Activated CD4-positive, alpha-beta T cell treated with anti-CD3 and anti-CD28 coated beads, Interleukin-2, amount 10 ng/mL, durations not matched to agents 7 days and 5 days (primary cell): ENCODE results near the gene TXNL1. TPM values are rescaled to one million over a fixed set of nuclear protein-coding genes. Genes with fewer than 3 reads are reported as not detected.
A peak's percentile ranks its signal among the peaks of the same experiment; 100 is the strongest.

Source experiments
- CTCF ChIA-PET: fragments of 350-600 bp; sonication (Branson Sonifier 250); formaldehyde crosslinking; loops from one replicate; lab custom pipeline; 2021; ENCODE audit warnings: antibody characterized with exemption; lab: Charles Lee
- POLR2A ChIA-PET: fragments of 350-600 bp; sonication (Branson Sonifier 250); formaldehyde crosslinking; loops from one replicate; lab custom pipeline; 2021; ENCODE audit warnings: antibody characterized with exemption; lab: Charles Lee
- DNase-seq: peaks from one replicate; pipeline ENCODE4 v3.0.0-alpha.2; 2020
- H3K27ac Mint-ChIP-seq: one replicate; pipeline ENCODE4 v1.8.0; 2021; ENCODE audit warnings: mild to moderate bottlenecking, moderate library complexity, mixed read lengths
- H3K27me3 Mint-ChIP-seq: one replicate; pipeline ENCODE4 v1.8.0; 2021; ENCODE audit warnings: mixed read lengths
- H3K36me3 Mint-ChIP-seq: one replicate; pipeline ENCODE4 v1.8.0; 2021; ENCODE audit warnings: low read depth, mixed read lengths
- H3K4me1 Mint-ChIP-seq: one replicate; pipeline ENCODE4 v1.8.0; 2021; ENCODE audit warnings: mixed read lengths
- H3K4me3 Mint-ChIP-seq: one replicate; pipeline ENCODE4 v1.8.0; 2021; ENCODE audit warnings: mild to moderate bottlenecking, moderate library complexity, mixed read lengths
- H3K9me3 Mint-ChIP-seq: one replicate; pipeline ENCODE4 v1.8.0; 2021; ENCODE audit warnings: mixed read lengths
- total RNA-seq, 2 experiments: library from RNA; stranded (reverse); gene quantifications; one replicate each; pipeline ENCODE4 v1.2.3, GENCODE V29; 2021

The TXNL1 gene
- total RNA-seq, result 10 to 100 TPM; 52.9 to 58.6 TPM

GRCh38 chr18:56638232-56639103 is at the start of gene TXNL1:
TSS of gene TXNL1 (minus strand) at chr18:56638592. CDS start at chr18:56638440, 152 bp downstream.
- H3K27ac Mint-ChIP-seq, result peak within 1 kb of the TSS; percentile 99
- H3K27me3 Mint-ChIP-seq, result no peaks in the 10 kb centered on the region
- H3K36me3 Mint-ChIP-seq, result peaks cover 26% of the 10 kb centered on the region
- POLR2A ChIA-PET, result no interaction called here
- H3K9me3 Mint-ChIP-seq, result peaks cover 4% of the 10 kb centered on the region
- peak within 1 kb of the TSS; percentile 100 for H3K4me3 Mint-ChIP-seq
- peaks cover 41% of the 10 kb centered on the region for H3K4me1 Mint-ChIP-seq
- CTCF ChIA-PET, result interaction anchor here (0.6 to 1.5 kb wide), 7 partner anchors 8 to 365 kb away, joined by 3 to 4 read pairs (median 3); no protein-coding TSS in a partner anchor
- DNase-seq, result peak; percentile 98

- DNase-seq, result no peak
- Mint-ChIP-seq H3K36me3 (peaks cover 10% of the 10 kb centered on the region), H3K4me1 (no peaks in the 10 kb centered on the region), H3K27ac (no peak overlapping the region), H3K27me3 (no peaks in the 10 kb centered on the region), H3K9me3 (no peaks in the 10 kb centered on the region), H3K4me3 (no peak overlapping the region)
- ChIA-PET CTCF (interaction anchor here (0.6 kb wide), 1 partner anchor 14 kb away, joined by 3 read pairs; no protein-coding TSS in a partner anchor), POLR2A (no interaction called here)
These were observed 45.9 kb upstream of the TXNL1 start for GRCh38 chr18:56684277-56684676.

DNA sequence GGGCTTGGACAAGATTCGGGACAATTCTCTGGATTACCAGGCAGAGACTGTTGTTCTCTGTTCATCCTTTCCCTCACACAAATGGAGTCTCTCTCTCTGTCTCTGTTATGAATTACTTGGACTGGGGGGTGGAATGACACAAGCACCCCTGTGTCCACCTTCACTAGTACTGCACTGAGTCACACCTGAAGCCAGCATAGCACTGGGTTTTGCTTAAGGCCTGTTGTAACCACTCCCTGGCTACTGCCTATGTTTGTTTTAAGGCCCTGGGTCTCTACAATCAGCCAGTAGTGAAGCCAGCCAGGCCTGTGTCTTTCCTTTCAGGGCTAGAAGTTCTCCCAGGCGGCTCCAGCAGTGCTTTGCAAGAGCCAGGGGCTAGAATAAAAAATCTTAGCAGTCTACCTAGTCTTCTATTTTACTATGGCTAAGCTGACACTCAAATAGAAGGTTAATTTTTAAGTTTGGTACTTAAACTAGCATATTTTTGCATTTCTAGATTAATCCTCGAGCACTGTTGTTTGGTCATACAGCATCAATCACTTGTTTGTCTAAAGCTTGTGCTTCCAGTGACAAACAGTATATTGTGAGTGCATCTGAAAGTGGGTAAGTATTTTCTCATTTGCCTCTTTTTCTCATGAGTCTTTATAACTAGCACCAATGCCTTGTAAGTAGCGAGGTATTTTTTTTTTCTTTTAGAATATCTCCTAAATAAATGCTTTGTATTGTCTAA is 40.6 kb upstream of the TXNL1 start:
- DNase-seq, result no peak
- peaks cover 20% of the 10 kb centered on the region for H3K36me3 Mint-ChIP-seq
- ChIA-PET CTCF (no interaction called here), POLR2A (no interaction called here)
- no peak overlapping the region for H3K4me3 Mint-ChIP-seq
- H3K4me1 Mint-ChIP-seq, result no peaks in the 10 kb centered on the region
- H3K9me3 Mint-ChIP-seq, result no peaks in the 10 kb centered on the region
- no peak overlapping the region for H3K27ac Mint-ChIP-seq
- no peaks in the 10 kb centered on the region for H3K27me3 Mint-ChIP-seq

DNA sequence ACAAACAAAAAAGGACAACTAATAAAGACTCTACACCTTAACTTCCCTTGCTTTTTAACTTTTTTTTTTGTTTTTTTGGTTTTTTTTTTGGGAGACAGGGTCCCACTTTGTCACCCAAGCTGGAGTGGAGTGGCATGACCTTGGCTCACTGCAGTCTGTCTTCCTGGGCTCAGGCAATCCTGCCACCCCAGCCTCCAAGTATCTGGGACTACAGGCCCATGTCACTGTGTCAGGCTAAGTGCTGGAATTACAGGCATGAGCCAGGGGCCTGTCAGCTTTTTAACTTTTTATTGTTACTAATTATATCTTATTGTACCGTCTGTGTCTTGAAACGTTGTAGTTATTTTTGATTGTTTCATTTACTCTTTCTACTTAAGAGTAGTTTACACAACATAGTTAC is 38.2 kb upstream of the TXNL1 start:
- Mint-ChIP-seq H3K4me1 (peaks cover 2% of the 10 kb centered on the region), H3K9me3 (no peaks in the 10 kb centered on the region), H3K27me3 (no peaks in the 10 kb centered on the region), H3K36me3 (peaks cover 17% of the 10 kb centered on the region), H3K27ac (no peak overlapping the region), H3K4me3 (no peak overlapping the region)
- ChIA-PET CTCF (no interaction called here), POLR2A (no interaction called here)
- no peak for DNase-seq

- no peak for DNase-seq
- Mint-ChIP-seq H3K4me3 (no peak overlapping the region), H3K27me3 (no peaks in the 10 kb centered on the region), H3K4me1 (peaks cover 15% of the 10 kb centered on the region), H3K36me3 (peaks cover 14% of the 10 kb centered on the region), H3K9me3 (no peaks in the 10 kb centered on the region), H3K27ac (no peak overlapping the region)
- ChIA-PET POLR2A (no interaction called here), CTCF (no interaction called here)
These were observed 34.6 kb upstream of the TXNL1 start for GRCh38 chr18:56672981-56673380.

DNA sequence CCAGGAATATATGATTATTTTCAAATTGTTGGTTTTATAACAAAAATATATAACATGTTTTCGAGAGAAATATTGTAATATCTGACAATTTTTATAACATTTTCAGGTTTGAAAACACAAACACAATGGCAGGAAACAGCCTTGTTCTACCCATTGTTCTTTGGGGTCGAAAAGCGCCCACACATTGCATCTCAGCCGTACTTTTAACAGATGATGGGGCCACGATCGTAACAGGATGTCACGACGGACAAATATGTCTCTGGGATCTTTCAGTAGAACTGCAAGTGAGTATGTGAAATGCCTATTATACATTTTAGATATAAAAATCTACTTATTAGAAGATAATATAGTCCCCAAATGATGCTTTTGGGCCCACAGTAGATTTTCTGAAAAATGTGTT is 34.0 kb upstream of the TXNL1 start:
- Mint-ChIP-seq H3K27ac (no peak overlapping the region), H3K4me3 (no peak overlapping the region), H3K9me3 (no peaks in the 10 kb centered on the region), H3K27me3 (no peaks in the 10 kb centered on the region), H3K4me1 (peaks cover 15% of the 10 kb centered on the region), H3K36me3 (peaks cover 9% of the 10 kb centered on the region)
- CTCF ChIA-PET, result no interaction called here
- DNase-seq, result no peak
- POLR2A ChIA-PET, result no interaction called here

DNA sequence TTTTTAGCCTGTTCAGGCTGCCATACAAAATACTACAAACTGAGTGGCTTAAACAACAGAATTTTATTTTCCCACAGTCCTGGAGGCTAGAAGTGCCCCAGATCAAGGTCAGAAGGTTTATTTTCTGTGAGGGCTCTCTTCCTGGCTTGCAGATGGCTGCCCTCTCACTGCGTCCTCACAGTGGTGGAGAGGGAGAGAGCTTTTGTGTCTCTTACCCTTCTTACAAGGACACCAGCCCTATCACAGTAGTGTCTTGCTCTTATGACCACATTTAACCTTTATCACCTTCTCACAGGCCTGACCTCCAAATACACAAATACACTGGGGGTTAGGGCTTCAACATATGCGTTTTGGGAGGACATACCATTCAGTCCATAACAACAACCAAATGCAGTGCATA is 24.5 kb upstream of the TXNL1 start:
- Mint-ChIP-seq H3K9me3 (no peaks in the 10 kb centered on the region), H3K4me1 (peaks cover 15% of the 10 kb centered on the region), H3K27ac (no peak overlapping the region), H3K4me3 (no peak overlapping the region), H3K27me3 (no peaks in the 10 kb centered on the region), H3K36me3 (peaks cover 19% of the 10 kb centered on the region)
- POLR2A ChIA-PET, result no interaction called here
- DNase-seq, result no peak
- CTCF ChIA-PET, result interaction anchor here (0.5 kb wide), 1 partner anchor 122 kb away, joined by 3 read pairs; no protein-coding TSS in a partner anchor

DNA sequence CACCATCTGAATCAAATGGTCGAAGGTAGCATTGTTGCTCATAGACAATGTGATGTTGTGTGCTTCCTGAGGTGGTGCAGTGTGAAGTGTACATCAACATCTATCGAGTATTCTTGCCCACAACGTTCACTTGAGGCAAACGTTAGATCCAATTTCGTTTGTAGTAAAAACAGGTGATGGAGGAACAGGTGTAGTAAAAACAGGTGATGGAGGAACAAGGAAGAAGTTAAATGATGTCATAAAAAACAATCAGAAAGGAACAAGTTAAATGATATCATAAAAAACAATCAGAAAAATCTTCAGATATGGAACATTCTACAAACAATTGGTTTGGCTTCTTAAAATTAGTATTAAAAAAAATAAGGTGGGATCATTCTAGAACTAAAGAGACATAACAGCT is 24.1 kb upstream of the TXNL1 start:
- H3K27ac Mint-ChIP-seq, result no peak overlapping the region
- H3K9me3 Mint-ChIP-seq, result no peaks in the 10 kb centered on the region
- no peaks in the 10 kb centered on the region for H3K27me3 Mint-ChIP-seq
- H3K4me1 Mint-ChIP-seq, result peaks cover 15% of the 10 kb centered on the region
- H3K4me3 Mint-ChIP-seq, result no peak overlapping the region
- no peak for DNase-seq
- POLR2A ChIA-PET, result interaction anchor here (0.5 kb wide), 1 partner anchor 847 kb away, joined by 4 read pairs; no protein-coding TSS in a partner anchor
- H3K36me3 Mint-ChIP-seq, result peaks cover 19% of the 10 kb centered on the region
- CTCF ChIA-PET, result interaction anchor here (1.4 kb wide), 1 partner anchor 10 kb away, joined by 4 read pairs; no protein-coding TSS in a partner anchor

- H3K9me3 Mint-ChIP-seq, result no peaks in the 10 kb centered on the region
- no peaks in the 10 kb centered on the region for H3K27me3 Mint-ChIP-seq
- ChIA-PET POLR2A (interaction anchor here (0.5 kb wide), 1 partner anchor 847 kb away, joined by 4 read pairs; no protein-coding TSS in a partner anchor), CTCF (interaction anchor here (1.4 kb wide), 1 partner anchor 9 kb away, joined by 4 read pairs; no protein-coding TSS in a partner anchor)
- DNase-seq, result no peak
- H3K27ac Mint-ChIP-seq, result no peak overlapping the region
- no peak overlapping the region for H3K4me3 Mint-ChIP-seq
- H3K36me3 Mint-ChIP-seq, result peaks cover 17% of the 10 kb centered on the region
- H3K4me1 Mint-ChIP-seq, result peaks cover 13% of the 10 kb centered on the region
These were observed 23.6 kb upstream of the TXNL1 start for GRCh38 chr18:56662063-56662408.

- no peak overlapping the region for H3K27ac Mint-ChIP-seq
These were observed 23.1 kb upstream of the TXNL1 start for GRCh38 chr18:56661360-56662062.

DNA sequence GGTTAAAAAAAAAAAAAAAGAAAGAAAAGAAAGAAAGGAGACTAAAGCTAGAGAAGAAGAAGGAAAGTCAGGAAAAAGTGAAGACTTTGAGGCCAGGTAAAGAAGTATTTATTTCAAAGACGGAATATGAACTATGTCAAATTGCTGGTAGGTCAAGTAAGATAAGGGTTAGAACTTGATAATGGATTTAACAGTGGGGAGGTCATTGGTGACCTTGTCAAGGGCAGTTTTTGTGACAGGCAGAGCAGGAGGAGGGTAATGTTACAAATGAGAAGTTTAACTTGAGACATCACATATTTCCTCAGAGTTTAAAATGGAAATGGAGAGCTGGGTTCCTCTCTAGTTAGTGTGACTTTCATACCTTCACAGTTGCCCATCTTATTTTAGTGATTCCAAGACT is 22.3 kb upstream of the TXNL1 start:
- DNase-seq, result no peak
- Mint-ChIP-seq H3K27ac (no peak overlapping the region), H3K4me3 (no peak overlapping the region), H3K9me3 (no peaks in the 10 kb centered on the region), H3K4me1 (peaks cover 13% of the 10 kb centered on the region), H3K27me3 (no peaks in the 10 kb centered on the region), H3K36me3 (peaks cover 21% of the 10 kb centered on the region)
- CTCF ChIA-PET, result interaction anchor here (0.6 kb wide), 1 partner anchor 959 kb away, joined by 3 read pairs; no protein-coding TSS in a partner anchor
- POLR2A ChIA-PET, result no interaction called here

More at GRCh38 chr18:56661360-56662062, 23.1 kb upstream of the TXNL1 start:
- Mint-ChIP-seq H3K36me3 (peaks cover 18% of the 10 kb centered on the region), H3K4me3 (no peak overlapping the region), H3K4me1 (peaks cover 12% of the 10 kb centered on the region), H3K27me3 (no peaks in the 10 kb centered on the region), H3K9me3 (no peaks in the 10 kb centered on the region)
- ChIA-PET POLR2A (interaction anchor here (0.5 kb wide), 1 partner anchor 848 kb away, joined by 4 read pairs; no protein-coding TSS in a partner anchor), CTCF (interaction anchor here (1.4 kb wide), 1 partner anchor 9 kb away, joined by 4 read pairs; no protein-coding TSS in a partner anchor)
- no peak for DNase-seq

DNA sequence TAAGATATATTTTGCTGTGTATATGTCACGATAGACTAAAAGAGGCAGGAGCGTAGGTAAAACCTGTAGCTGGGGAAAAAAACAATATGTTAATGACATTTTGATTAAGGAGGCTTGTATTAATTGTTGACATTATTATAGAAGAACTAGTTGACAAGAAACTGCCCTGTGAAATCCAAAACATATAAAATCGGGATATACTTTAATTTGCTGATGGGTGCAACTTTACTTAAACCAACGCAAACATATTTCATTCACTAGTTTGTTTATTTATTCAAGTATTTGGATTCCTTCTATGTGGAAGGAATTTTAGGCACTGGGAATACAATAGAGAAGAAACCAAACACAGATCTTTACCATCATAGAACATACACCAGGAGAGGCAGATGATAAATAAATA is 20.7 kb upstream of the TXNL1 start:
- Mint-ChIP-seq H3K4me1 (peaks cover 26% of the 10 kb centered on the region), H3K4me3 (no peak overlapping the region), H3K9me3 (peaks cover 4% of the 10 kb centered on the region), H3K27ac (no peak overlapping the region), H3K36me3 (peaks cover 30% of the 10 kb centered on the region), H3K27me3 (no peaks in the 10 kb centered on the region)
- no peak for DNase-seq
- POLR2A ChIA-PET, result no interaction called here
- CTCF ChIA-PET, result interaction anchor here (0.7 kb wide), 1 partner anchor 49 kb away, joined by 4 read pairs; no protein-coding TSS in a partner anchor
